Spinal cord (tissue), 10 donors: ENCODE measurements around the gene KIF11. TPM values are rescaled to one million over a fixed set of nuclear protein-coding genes. Genes with fewer than 3 reads are reported as not detected.
"Not testable (repeated sequence)": the region's sequence is repeated elsewhere in the genome, so short reads cannot be mapped to it uniquely, and the experiment has no call there.

Experiments
- DNase-seq, 6 donors: peaks; one replicate each; pipeline versions ENCODE4 v3.0.0 to v3.0.0-alpha.2; 2013 to 2015; ENCODE audit warnings: low spot score in 6 of 6, low read depth in 4 of 6
- H3K27ac ChIP-seq: one replicate; pipeline ENCODE4 v1.5.1; 2013; ENCODE audit warnings: low read depth, low read length, control low read depth
- H3K27me3 ChIP-seq: one replicate; pipeline ENCODE4 v1.6.1; 2013; ENCODE audit warnings: low read length; ENCODE audit not compliant: control insufficient read depth, insufficient read depth
- H3K36me3 ChIP-seq: one replicate; pipeline ENCODE4 v1.6.1; 2013; ENCODE audit warnings: low read length; ENCODE audit not compliant: control insufficient read depth, insufficient read depth
- H3K4me1 ChIP-seq: one replicate; pipeline ENCODE4 v1.6.1; 2013; ENCODE audit warnings: low read length; ENCODE audit not compliant: control insufficient read depth, insufficient read depth
- H3K4me3 ChIP-seq: one replicate; pipeline ENCODE4 v1.5.1; 2013; ENCODE audit warnings: low read depth, low read length, control low read depth
- H3K9me3 ChIP-seq: one replicate; pipeline ENCODE4 v1.6.1; 2013; ENCODE audit warnings: low read length; ENCODE audit not compliant: control insufficient read depth, insufficient read depth
- WGBS: methylation state at CpG from one replicate; pipeline ENCODE4 v1.1.5; 2013; ENCODE audit warnings: missing lambda C conversion rate; ENCODE audit not compliant: insufficient coverage; 5-methylcytosine and 5-hydroxymethylcytosine counted together
- polyA plus RNA-seq, 2 donors: library from polyadenylated mRNA; unstranded; fragments of 120-200 nt; gene quantifications; one replicate each; pipeline ENCODE4 v1.2.1, GENCODE V29; 2013; ENCODE audit not compliant: insufficient read length in 2 of 2
- total RNA-seq, 2 donors: library from RNA; depleted of rRNA in 1 of 2; stranded (reverse); fragments of 120-200 nt in 1 of 2; fragments of >200 nt in 1 of 2; gene quantifications; one replicate each; pipeline versions ENCODE4 v1.2.3 to v1.2.4, GENCODE V29; 2013 to 2014
- donor health status: healthy.

The KIF11 gene
- total and polyA plus RNA-seq, 4 donors, result 13.6 to 18.7 (median 14.8) TPM

DNA sequence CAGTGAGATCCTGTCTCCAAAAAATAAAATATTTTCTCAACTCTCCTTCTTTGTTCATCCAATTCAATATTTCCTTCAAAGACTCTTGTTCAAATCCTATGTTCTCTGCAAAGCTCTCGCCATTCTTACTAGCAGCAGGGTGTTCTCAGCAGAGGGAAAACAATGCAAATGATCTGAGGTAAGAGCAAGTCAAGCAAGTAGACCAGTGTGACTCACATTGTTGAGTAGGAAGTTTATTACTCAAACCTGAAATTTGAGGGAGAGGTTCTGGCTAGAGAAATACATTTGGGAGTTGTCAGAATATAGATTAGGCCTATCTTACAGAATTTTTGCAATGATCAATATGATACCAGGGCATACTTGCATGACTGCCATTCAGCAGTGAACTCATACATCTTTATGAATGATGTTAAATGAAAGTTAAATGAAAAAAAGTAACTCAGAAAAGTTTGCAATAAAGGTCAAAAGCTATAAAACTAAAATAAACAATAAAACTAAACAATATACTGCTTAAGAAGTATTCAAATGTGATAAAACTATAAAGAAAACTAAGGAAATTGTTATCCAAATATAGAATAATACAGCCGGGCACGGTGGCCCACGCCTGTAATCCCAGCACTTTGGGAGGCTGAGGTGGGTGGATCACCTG lies 24.9 kb upstream of the KIF11 start:
- Histone ChIP-seq H3K9me3 (no peaks in the 10 kb centered on the region), H3K27me3 (no peaks in the 10 kb centered on the region), H3K27ac (no peak overlapping the region), H3K36me3 (peaks cover 6% of the 10 kb centered on the region), H3K4me1 (peaks cover 7% of the 10 kb centered on the region), H3K4me3 (no peak overlapping the region)
- WGBS, result no CpG with 5 or more reads among the region's 4 CpGs
- no peak for DNase-seq

DNA sequence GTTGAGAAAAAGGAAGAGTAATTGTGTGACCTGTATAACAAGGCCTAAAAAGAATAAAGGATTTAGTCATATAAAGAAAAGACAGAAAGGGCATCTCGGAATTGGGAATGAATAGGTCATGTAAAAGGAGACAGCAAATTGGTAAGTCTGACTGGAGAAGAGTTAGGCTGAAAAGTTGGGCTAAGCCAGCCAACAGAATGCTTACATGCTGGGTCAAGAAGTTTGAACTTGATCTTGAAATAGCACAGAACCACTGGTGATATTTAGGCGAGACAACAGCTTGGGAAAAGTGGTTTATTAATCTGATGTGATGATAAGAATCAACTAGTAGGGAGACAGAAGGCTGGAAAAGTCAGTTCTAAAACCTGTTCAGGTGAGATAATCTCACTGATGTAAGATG lies 23.9 kb upstream of the KIF11 start:
- DNase-seq, result no peak
- H3K4me3 ChIP-seq, result no peak overlapping the region
- no peaks in the 10 kb centered on the region for H3K27me3 ChIP-seq
- peaks cover 10% of the 10 kb centered on the region for H3K4me1 ChIP-seq
- no peak overlapping the region for H3K27ac ChIP-seq
- WGBS, result 89% methylated on average over 2 of the region's 2 CpGs
- H3K36me3 ChIP-seq, result peaks cover 6% of the 10 kb centered on the region
- H3K9me3 ChIP-seq, result no peaks in the 10 kb centered on the region

DNA sequence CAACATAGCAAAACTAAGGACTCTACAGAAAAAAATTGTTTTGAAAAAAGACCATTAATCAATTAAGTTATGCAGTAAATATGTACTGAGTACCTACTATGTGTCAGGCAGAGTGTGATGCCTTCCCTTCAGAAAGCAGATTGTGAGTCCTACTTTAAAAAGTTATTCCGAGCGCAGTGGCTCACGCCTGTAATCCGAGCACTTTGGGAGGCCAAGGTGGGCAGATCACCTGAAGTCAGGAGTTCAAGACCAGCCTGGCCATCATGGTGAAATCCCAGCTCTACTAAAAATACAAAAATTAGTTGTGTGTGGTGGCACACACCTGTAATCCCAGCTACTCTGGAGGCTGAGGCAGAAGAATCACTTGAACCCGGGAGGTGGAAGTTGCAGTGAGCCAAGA lies 23.3 kb upstream of the KIF11 start:
- H3K4me3 ChIP-seq, H3K36me3 ChIP-seq, H3K9me3 ChIP-seq, DNase-seq, H3K27ac ChIP-seq, H3K27me3 ChIP-seq: not testable (repeated sequence)
- peaks cover 10% of the 10 kb centered on the region for H3K4me1 ChIP-seq
- 100% methylated on average over 4 of the region's 5 CpGs for WGBS

DNA sequence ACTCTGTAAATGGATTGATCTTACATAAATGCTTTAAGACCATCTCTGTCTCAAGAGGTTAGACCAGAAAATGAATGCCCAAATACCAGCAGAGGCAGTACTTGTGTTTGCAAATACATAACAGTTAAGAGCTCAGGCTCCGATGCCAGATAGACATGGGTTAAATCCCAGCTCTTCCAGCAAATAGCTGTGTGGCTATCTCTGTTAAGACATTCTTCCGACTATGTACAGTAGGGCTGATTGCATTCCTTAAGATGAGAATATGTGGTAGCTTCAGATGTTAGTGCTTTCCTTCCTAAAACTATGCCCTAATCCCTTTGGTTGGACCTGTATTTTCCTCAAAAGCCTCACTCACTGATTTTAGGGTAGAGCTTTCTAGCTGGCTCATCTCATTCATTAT lies 21.3 kb upstream of the KIF11 start:
- no peaks in the 10 kb centered on the region for H3K9me3 ChIP-seq
- no peak overlapping the region for H3K4me3 ChIP-seq
- H3K27ac ChIP-seq, result no peak overlapping the region
- no peaks in the 10 kb centered on the region for H3K27me3 ChIP-seq
- peaks cover 2% of the 10 kb centered on the region for H3K36me3 ChIP-seq
- peaks cover 10% of the 10 kb centered on the region for H3K4me1 ChIP-seq
- DNase-seq, result no peak
- WGBS, result 100% methylated on average over 1 of the region's 2 CpGs

DNA sequence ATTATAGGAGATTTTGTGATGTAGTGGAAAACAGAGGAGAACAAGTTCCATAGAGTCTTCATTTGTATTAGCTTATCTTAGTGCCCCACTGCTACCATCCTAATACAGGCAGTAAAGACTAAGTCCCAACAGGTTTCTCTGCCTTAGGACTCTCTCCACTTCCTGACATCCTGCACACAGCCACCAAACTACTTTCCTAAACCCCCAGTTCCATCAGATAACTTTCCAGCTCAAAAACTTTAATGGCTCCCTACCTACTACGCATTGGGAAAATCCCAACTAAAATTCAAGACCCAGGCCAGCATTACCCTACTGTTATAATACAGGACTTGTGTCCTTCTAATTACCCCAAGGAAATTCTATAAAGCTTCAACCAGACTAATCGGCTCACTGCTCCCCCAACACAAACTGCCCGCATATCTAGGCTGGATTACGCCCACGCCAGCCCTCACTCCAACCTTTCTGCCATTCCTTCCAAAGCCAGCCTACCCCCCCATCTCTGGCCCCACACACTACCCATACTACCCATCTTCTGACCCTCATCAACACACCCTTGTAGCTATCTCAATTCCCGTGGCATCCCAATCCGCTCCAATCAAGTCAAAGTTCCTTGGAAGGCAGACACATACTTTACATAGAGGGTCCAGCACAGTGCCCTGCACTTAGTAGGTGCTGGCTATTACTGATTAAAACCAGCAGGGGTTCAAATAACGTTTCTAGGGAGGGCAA lies 20.4 kb upstream of the KIF11 start:
- Histone ChIP-seq H3K27me3 (no peaks in the 10 kb centered on the region), H3K4me3 (peak overlapping the region; percentile 93), H3K4me1 (peaks cover 10% of the 10 kb centered on the region), H3K36me3 (peaks cover 2% of the 10 kb centered on the region), H3K27ac (no peak overlapping the region), H3K9me3 (no peaks in the 10 kb centered on the region)
- no peak for DNase-seq
- WGBS, result 48% methylated on average over 8 of the region's 8 CpGs

DNA sequence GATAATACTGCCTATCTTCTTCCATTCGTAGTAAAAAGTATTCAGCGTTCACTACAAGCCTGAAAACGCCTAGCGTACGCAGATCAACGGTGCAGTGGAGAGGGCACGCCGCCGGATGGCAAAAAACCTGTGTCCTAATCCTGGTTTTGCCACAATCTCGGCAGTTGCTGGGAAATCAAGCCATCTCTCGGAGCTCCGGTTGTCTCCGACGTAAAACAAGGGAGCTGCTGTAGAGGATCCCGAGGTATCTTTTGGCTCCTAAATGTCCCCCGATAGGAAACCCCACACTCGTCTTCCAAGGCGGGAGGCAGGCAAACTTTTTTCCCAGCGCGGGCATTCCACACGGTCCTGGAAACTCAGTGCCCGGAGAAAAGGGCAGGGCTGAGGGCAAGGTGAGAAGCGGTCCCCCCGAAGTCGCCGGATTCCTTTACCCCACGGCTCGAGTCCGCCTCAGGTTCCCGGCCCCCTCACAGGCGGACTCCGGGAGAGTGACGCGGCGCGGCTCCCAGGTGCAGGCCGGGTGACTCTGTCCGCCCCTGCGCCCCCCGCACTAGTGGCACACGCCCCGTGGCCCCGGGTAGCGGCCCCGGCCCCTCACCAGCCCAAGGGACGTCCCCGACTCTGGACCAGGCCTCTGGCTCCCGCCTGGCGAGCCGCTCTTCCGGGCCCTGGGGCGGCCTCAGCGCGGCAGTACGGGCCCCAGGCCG lies 19.7 kb upstream of the KIF11 start:
- peak overlapping the region; percentile 93 for H3K4me3 ChIP-seq
- H3K9me3 ChIP-seq, result no peaks in the 10 kb centered on the region
- peak overlapping the region; percentile 98 for H3K27ac ChIP-seq
- no peaks in the 10 kb centered on the region for H3K27me3 ChIP-seq
- H3K4me1 ChIP-seq, result peaks cover 10% of the 10 kb centered on the region
- peaks cover 2% of the 10 kb centered on the region for H3K36me3 ChIP-seq
- DNase-seq, result peak in 3 of 6 donors; percentile 12 to 54 (median 53)
- under 1% methylated on average over 56 of the region's 56 CpGs for WGBS

DNA sequence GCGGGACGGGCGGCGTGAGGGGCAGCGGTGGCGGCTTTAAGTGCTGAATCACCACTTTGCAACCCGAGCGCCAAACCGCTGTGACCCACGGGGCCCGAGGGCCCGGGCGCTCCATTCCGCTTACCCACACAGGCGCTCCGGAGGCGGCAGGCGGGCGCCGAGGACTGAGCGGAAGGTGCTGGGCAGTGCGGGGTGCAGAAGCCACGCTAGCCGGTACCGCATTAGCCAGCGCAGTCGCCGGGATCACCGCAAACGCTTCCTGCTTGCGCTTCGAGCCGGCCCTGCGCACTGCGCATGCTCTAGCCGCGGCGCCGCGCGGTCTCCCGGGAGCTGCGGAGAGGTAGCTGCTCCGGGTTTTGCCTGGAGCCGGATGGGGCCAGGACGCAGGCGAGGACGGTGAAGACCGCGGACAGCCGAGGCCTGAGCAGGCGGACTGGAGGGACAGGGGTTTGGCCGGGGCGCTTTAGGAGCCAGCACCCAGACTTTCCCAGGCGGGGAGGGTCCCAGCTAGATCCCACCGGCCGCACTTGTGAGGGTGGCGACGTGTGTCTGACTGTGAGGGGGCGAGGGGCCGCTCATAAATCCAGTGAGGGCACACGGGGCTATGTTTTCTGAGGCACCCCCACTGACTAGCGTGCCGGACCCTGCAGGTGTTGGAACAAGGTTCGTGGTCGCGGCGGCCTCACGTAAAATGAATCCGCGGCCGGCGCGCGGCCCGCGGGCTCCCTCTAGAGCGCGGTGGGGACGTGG lies 19.0 kb upstream of the KIF11 start, which contains the start of gene IDE:
IDE (minus strand) TSS at position 296 of the 750 bp plus-strand sequence; CDS start at position 222, 74 bp downstream.
- H3K9me3 ChIP-seq, result no peaks in the 10 kb centered on the region
- H3K27me3 ChIP-seq, result no peaks in the 10 kb centered on the region
- H3K4me1 ChIP-seq, result peaks cover 10% of the 10 kb centered on the region
- H3K4me3 ChIP-seq, result peak within 1 kb of the TSS; percentile 93
- DNase-seq, result peak in 5 of 6 donors; percentile 71 to 96 (median 85)
- WGBS, result under 1% methylated on average over 80 of the region's 80 CpGs
- peaks cover 2% of the 10 kb centered on the region for H3K36me3 ChIP-seq
- peak within 1 kb of the TSS; percentile 98 for H3K27ac ChIP-seq

DNA sequence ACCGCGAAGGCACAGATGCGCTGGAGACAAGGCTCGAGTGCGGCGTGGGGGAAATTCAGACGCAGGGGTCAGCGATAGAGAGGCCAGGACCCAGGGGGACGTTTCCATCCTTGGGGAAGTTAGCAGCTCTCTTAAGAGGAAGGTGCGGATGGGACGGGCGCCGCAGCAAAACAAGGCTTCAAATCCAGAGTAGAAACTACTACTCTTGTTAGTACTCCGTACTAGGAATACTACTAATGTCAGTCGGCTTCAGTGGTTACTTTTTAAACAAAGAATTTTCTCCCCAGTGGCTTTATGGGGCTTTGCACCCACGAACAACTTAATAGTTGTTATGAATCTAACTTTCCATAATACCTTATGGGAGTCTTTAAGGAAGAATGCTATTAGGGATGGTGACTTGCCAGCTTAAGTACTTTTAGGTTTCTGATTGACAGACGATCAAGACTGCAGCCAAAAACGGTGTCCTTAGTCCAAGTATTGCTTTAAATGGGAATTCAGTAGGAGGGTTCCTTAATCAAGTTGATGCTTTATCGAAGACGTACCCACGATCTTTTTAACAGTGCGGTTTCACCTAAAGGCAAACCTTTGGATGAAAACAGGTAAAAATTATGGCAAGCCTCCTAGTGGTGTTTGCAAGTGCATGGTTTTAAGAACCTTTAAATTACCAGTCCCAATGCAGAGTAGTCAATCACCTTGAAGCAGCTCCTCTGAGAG lies 18.2 kb upstream of the KIF11 start:
- Histone ChIP-seq H3K27ac (peak overlapping the region; percentile 98), H3K4me3 (peak overlapping the region; percentile 93), H3K36me3 (peaks cover 1% of the 10 kb centered on the region), H3K9me3 (no peaks in the 10 kb centered on the region), H3K27me3 (no peaks in the 10 kb centered on the region), H3K4me1 (peaks cover 10% of the 10 kb centered on the region)
- WGBS, result 10% methylated on average over 18 of the region's 22 CpGs
- DNase-seq, result peak in 1 of 6 donors; percentile 32

DNA sequence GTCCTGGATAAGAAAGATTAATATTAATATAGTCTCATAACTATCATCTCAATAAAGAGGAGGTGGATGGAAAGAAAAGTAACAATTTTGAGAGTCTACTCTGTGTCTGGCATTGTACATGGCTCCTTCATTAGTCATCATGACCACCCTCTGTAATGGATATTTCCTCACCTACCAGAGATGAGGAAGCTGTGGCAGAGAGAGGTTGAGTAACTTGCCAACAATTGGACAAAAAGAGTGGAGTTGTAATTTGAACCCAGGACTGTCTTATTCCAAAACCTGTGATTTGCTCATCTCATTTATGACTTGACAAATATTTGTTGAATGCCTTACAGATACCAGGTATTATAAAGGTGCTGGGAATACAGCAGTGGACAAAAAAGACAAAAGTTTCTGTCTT lies 17.0 kb upstream of the KIF11 start:
- H3K27ac ChIP-seq, result no peak overlapping the region
- peaks cover 10% of the 10 kb centered on the region for H3K4me1 ChIP-seq
- no peak overlapping the region for H3K4me3 ChIP-seq
- no peaks in the 10 kb centered on the region for H3K27me3 ChIP-seq
- H3K9me3 ChIP-seq, result no peaks in the 10 kb centered on the region
- DNase-seq, result no peak
- no peaks in the 10 kb centered on the region for H3K36me3 ChIP-seq
